Activated gamma-delta T cell (primary cell): ENCODE results near the gene UMODL1.

Source experiments
- DNase-seq: peaks from one replicate; lab custom pipeline; 2025; lab: John Stamatoyannopoulos, UW

UMODL1 gene

DNA sequence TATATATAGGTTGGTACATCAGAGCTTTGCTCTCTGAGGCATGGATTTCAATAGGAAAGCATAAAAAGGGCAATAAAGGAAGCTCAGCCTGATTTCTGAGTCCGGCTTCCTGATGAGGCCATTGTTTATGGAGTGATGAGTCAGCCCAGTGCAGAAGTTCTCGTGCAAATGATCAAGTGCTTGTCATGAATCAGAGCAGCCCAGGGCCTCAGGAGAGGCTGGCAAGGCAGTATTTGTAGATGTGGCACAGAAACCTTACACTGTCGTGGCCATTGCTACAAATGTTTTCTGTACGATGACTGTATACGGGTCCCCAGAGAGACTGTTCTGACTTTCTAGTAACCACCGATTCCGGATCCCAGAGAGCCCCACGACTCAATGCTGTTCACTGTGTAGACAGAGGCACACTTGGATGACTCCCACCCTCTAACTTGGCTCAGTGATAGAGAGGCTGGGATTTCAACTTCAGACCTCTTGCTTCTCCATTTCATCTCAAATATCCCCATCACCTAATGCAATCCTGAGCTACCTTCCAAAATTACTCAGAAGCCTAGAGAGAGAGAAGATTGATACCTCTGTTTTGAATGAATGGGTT lies 26.8 kb downstream of the UMODL1 start:
- DNase-seq, result no peak

DNA sequence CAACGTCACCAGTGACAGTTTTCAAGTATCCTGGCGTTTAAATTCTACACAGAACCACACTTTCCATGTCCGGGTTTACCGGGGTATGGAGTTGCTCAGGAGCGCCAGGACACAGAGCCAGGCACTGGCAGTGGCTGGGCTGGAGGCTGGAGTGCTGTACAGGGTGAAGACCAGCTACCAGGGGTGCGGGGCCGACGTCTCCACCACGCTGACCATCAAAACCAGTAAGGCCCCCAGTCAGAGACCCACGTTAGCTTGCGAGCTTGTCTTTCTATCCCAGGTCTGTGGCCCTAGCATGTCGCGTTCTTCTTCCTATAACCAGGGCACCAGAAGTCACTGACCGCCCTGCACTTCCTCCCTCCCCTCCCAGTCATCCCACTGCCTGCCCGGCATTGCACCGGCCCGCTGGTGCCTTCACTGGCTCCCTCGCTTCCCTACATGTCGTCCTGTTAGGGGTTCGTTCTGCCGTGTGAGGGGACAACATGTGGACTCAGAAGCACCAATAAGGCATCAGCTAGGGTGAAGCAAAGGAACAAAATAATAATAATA lies 27.9 kb downstream of the UMODL1 start:
- no peak for DNase-seq

DNA sequence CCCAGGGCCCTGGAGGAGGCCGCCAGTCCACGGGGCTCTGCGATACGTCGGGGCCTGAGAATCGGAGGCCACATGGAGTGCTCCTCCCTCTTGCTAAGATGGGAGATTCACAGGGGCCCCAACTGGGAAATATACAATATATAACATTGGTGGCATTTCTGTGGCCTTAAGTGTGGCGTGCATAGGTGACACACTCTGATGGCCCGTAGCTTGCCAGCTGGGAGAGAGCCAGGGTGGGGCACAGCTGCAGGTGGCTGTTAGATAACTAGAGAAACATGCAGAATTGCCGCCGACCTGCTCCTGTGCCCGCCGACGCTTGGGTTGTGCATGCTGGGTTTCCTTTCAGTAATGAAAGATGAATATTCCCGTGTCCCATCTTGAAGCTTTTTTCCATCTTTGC lies 30.1 kb downstream of the UMODL1 start:
- no peak for DNase-seq

DNA sequence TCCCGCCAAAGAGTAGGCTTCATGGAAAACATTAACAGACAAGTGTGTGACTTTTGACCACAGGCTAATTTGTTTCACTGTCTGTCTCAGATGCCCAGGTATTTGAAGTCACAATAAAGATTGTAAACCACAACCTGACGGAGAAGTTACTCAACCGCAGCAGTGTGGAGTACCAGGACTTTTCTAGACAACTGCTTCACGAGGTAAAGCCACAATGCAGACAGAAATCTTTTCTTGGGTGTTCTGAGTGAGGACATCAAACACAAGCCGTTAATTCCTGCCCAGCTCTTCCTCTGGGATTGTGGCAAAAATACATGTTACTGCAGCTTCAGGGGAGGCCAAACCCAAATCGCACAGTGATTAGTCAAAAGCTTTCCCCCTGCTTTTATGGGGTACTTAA lies 31.0 kb downstream of the UMODL1 start:
- no peak for DNase-seq

DNA sequence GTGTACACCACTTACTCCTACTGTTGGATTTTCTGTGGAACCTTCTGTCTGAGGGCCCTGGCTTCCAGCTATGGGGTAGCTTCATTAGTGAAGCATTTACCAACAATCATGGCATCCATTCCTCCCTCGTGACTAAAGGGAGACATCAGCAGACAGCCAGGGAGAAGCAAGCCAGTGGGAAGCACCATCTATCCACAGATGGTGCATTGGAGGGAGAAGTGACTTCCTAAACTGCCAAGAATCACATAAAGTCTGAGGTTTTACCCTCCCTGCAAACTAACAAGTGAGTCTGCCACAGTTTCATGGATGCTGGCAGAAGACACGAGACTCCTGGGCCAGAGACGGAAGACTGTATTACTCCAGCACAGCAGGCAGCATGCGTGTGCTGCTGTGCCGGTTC lies 31.4 kb downstream of the UMODL1 start:
- DNase-seq, result no peak

DNA sequence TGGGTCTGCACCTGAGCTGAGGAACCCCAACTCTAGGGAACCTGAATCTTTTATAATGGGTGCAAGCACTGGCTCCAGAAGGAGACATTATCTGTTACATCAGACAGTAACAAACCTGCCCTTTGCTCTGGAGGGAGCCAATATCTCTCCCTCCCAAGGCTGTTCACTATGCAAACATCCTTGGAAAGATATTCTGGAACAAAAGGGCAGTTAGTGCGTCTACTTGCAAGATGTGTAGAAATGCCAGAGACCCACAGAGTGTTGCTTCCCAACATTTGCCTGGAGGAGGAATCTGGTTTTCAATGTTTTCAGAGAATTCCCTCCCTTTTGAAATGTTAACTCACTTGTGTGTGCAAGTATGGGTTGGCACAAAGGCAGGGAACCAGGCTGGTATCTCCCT lies 31.9 kb downstream of the UMODL1 start:
- no peak for DNase-seq

DNA sequence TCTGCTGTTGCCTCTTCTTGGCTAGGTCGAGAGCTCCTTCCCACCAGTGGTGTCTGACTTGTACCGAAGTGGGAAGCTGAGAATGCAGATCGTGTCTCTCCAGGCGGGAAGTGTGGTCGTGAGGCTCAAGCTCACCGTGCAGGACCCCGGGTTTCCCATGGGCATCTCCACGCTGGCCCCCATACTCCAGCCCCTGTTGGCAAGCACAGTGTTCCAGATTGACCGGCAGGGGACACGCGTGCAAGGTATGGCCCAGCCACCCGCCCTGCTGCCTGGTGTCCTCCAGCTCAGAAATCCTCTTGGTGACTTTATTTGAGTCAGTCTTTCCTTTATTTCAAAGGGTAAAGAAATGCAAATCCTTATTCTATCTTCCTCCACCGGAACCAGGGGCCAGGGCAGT lies 32.7 kb downstream of the UMODL1 start:
- DNase-seq, result no peak

DNA sequence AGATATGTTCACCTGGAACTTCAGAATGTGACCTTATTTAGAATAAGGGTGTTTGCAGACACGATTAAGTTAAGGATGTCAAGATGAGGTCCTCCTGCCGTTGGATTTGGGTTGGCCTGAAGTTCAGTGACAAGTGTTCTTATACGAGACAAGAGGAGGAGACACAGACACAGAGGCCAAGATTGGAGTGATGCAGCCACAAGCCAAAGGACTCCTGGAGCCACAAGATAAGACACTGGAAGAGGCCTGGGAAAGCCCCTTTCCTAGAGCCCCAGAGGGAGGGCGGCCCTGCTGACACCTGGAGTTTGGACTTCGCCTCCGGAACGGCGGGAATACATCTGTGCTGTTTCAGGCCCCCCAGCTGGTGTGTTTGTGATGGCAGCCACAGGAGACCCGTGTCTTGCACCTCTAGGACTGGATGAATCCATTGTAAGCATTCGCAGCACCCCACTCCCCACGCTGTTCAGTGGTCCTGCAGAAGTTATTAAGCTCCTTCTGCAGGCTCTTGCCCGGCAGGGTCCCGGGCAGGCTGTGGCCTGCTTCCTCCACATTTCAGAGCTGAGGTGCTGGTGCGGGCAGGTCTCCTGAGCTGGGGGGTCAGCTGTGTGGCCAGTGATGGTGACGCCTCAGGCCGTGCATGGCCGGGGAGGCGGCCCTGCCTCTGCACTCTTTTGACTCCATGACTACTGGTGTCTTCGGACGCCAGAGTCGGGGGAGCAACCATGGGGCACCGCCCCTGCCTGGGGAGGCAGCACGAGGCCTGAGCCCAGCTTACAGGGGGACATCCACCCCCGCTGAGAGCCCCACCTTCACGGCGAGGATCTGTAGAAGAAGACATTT lies 34.6 kb downstream of the UMODL1 start:
- DNase-seq, result no peak

DNA sequence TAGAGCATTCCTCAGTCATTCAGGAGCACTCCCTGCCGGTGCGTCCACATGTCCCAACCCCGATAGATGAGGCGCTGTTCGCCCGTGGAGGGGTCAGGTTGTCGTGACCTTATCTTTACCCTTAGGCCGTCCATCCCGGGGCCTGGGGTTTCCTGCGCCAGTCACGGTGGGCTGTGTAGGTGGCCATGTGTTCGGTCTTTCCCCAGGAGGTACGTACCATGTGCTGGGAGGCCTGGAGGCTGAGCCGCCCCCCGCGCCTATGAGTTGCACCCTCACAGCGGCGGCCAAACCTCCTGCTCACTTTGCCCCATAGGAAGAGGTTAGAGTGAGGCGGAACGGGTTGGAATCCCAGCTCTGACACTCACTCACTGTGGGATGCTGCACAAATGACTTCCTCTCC lies 35.3 kb downstream of the UMODL1 start:
- DNase-seq, result no peak

DNA sequence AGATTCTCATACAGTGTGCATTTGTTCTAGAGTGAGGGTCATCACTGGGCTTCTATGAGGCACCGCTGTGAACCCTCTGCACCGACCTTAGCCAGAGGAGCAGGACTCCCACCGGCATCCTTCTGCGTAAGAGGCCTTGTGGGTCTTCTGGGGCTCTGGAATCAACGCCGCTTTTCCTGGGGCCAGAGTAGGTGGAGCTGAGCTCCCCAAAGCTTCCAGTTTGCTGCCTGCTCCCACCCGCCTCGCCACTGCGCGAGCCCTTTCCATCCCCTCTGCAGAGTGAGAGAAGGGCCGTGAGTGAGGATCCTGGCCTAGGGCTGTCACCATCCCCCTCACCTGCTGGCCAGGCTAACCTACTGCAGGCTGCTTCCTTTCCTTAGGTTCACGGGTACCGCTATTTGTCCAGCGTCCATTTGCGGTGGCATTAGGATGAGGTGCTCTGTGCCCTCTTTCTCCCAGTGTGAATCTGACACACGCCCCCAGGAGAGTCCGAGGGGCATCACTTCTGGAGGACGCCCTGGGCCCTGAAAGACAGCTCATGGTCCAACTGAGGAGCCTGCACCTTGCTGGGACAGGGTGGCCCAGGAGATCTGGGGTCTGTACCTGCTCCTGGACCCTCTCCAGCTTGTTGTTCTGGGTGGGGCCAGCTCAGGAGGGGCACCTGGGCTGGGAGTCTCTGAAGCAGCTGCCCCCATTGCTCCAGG lies 36.2 kb downstream of the UMODL1 start:
- no peak for DNase-seq

DNA sequence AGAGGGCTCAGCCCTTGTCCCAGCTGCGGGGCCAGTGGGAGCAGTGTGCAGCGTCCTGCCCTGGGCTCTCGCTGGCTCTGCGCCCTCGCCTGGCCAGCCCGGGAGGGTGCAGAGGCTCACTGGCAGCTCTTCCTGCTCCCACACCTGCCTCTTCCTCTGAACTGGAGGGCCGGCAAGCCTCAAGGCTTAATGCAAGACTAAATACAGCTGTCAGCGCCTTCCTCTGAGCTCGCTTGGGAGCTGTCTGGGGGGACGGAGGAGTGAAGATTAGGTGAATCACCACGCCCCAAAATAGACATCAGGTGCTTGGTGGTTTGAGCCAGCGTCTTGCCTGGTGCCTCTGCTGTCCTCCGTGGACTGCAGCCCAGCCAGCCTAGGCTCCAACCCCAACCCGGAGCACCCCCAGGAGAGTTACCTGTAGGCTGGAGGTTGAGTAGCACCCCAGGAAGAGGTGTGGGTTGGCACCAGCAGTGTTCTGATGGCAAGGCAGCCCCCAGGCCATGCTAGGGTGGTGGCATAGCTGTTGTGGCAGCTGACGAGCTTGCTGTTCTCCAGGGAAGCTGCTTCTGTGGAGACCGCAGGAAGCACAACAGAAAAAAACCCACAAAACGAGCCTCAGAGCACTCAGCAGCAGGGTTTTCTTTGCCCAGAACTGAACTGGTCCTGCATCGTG lies 36.9 kb downstream of the UMODL1 start:
- DNase-seq, result peak; percentile 19

DNA sequence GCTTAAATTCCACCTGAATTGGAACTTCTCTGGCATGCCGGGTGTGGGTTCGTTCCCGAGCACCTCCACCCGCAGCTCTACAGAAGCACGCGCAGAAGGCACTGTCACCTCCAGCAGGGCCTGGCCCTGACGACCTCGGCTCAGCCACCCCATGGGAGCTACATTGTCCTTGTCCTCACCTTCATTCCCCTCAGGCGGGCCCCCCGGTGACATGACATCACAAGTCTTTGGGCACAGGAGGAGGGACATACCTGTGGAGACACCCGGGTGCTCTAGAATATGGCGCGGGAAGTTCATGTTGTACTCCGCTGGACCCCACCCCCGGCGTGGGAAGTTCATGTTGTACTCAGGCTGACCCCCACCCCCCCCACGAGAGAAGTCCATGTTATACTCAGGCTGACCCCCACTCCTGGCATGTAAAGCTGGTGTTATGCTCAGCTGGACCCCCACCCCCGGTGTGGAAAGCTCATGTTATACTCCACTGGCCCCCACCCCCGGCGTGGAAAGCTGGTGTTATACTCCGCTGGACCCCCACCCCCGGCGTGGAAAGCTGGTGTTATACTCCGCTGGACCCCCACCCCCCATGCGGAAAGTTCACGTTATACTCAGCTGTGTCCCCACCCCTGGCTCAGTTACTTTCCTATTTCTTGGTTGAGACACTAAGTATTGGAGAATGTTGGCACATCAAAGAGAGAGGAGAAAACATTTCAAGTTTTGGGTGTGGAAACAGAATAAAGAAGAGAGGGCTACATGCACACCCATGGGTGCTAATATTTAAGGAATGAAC lies 37.6 kb downstream of the UMODL1 start:
- DNase-seq, result no peak

DNA sequence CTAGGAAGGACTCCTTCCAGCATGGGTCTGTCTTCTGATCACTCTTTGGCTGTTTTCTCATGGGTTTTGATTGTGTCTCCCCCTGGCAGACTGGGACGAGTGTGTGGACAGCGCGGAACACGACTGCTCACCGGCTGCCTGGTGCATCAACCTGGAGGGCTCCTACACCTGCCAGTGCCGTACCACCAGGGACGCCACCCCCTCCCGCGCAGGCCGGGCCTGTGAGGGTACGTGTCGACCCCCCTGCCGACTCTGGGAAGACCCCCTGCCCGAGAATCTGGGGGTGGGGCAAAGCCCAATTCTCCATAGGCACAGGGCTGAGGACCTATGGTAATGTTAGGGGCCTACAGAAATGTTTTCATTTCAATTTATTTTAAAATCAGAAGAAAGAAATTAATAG lies 38.4 kb downstream of the UMODL1 start:
- no peak for DNase-seq

DNA sequence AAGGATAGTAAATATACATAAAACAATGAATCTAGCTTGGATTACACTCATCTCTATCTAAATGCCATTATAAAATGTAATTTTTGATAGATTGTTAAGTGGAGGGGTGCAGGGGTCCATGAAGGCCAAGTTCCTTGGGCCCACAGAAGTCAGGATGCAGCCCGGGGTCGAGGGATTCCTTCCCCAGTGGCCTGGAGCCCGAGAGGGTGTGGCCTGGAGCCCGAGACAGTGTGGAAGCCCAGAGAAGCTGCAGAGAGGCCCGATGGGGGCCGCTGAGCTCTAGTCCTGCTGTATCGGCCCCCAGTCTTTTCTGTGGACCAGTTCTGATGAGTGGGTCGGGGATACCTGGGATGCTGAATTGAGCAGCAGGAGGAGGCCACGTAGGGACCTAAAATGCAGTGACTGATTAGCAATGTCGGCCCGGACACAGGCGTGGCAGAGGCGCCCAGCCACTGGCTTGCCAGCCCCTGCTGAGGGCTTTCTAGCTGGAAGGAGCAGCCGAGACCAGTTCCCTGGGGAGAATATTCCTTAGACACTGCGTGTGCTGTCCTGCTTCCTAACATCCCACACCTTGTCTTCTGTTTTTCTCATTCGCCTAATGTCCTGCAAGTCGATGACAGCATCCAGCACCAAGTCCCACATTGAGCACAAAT lies 38.9 kb downstream of the UMODL1 start:
- no peak for DNase-seq

DNA sequence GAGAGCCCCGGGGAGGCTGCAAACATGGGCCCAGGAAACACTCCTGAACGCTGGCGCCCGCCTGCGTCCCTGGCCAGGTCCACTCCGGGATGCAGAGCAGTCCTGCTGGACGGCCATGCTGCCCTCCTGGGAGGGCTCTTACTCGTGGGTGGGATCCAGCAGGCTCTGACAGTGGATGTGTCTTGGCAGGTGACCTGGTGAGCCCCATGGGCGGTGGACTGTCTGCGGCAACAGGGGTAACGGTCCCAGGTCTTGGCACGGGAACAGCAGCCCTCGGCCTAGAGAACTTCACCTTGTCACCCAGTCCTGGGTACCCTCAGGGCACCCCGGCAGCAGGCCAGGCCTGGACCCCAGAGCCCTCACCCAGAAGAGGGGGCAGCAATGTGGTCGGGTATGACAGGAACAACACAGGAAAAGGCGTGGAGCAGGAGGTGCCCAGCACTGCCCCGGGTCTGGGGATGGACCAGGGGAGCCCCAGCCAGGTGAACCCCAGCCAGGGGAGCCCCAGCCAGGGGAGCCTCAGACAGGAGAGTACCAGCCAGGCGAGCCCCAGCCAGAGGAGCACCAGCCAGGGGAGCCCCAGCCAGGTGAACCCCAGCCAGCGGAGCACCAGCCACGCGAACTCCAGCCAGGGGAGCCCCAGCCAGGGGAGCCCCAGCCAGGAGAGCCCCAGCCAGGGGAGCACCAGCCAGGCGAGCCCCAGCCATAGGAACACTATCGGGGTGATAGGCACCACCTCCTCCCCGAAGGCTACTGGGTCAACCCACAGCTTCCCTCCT lies 39.8 kb downstream of the UMODL1 start:
- no peak for DNase-seq

DNA sequence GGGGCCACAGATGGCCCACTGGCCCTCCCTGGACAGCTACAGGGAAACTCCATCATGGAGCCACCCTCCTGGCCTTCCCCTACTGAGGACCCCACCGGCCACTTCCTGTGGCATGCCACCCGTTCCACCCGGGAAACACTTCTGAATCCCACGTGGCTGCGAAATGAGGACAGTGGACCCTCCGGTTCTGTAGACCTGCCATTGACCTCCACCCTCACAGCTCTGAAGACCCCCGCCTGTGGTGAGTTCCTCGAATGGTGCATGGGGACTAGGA lies 40.3 kb downstream of the UMODL1 start:
- no peak for DNase-seq

DNA sequence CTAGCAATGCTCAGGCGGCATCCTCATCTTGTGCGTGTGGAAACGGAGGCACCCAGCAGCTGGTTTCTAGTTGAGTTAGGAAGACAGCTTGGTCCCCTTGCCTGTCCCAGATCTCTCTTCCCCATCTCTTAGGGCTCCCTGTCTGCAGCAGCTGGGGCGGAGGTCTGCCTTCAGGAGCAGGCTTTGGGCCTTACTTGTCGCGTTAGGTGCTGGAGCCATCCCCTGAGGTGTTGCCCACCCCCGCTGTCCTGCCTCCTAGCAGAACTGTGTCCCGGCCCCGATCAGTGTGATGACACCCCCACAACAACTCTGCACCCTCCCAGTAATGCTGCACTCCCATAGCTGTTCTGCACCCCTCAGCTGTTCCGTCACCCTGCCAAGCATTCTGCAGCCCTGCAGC lies 40.7 kb downstream of the UMODL1 start:
- DNase-seq, result no peak

DNA sequence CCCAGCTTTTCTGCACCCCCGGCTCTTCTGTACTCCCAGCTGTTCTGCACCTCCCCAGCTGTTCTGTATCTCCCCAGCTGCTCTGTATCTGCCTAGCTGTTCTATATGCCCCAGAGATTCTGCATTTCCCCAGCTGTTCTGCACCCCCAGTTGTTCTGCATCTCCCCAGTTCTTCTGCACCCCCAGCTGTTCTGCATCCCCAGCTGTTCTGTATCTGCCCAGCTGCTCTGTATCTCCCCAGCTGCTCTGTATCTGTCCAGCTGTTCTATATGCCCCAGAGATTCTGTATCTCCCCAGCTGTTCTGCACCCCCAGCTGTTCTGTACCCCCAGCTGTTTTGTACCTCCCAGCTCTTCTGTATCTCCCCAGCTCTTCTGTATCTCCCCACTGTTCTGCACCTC lies 41.1 kb downstream of the UMODL1 start:
- DNase-seq, result no peak

DNA sequence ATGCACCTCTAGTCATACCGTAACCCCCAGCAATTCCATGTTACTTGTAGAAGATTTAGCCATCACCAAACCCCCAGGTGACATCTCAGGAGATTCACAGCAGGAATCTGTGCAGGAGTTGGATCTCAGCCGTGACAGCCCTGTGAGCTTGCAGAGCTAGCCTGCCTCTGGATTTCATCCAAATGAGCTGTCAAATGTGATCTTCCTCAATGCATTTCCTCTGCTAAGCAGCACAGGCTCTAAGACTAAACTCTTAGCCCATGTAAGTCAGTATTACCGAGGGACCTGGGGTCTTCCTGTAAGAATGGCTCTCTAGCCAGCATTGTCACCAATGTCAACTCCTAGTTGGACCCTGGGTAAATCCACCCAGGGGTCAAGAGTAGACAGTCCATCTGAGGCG lies 41.7 kb downstream of the UMODL1 start:
- no peak for DNase-seq

DNA sequence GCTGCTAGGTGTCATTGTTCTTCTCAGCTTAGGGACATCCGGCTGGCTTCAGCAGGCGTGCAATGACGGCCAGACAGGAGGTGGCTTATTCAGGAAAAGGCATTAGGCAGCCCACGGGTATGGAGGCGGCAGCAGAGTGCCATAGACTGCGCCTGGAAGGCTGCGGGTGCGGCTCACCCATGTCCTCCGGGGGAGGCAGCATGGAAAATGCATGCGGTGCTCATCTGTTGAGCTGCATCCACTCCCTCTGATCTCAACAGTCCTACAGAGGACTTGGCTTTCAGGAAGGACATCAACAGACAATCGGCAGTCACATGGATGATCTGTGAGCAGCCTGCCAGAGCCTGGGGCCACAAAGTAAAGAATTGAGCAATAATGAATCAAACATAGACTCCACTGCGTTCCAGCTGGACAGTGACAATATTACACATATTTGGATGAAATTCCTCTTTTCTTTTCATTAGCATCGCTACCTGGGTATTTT lies 42.9 kb downstream of the UMODL1 start:
- DNase-seq, result no peak
